Measurements from ENCODE around the gene ASB2. TPM values are rescaled to one million over a fixed set of nuclear protein-coding genes. Genes with fewer than 3 reads are reported as not detected.

ASB2 gene
- polyA plus RNA-seq, 3 donors = 0.25 to 2.5 (median 1.4) TPM

GRCh38 chr14:93903342-93904184 is 72.8 kb downstream of the ASB2 start:
- no peak overlapping the region for H3K27ac ChIP-seq (ENCODE audit: low read depth in 1 of 2, low read length in 2 of 2)
- H3K27me3 Mint-ChIP-seq (ENCODE audit: low read depth in 3 of 3) = peaks cover 7 to 10% (median 9%) of the 10 kb centered on the region in 3 donors
- no peak overlapping the region for H3K9ac ChIP-seq (ENCODE audit: insufficient read depth, low read length, poor library complexity, severe bottlenecking)
- no peaks in the 10 kb centered on the region for H4K20me1 ChIP-seq (ENCODE audit: insufficient read depth, low read length)
- H3K9me3 ChIP-seq (replicated peaks in 1 of 2; ENCODE audit: control insufficient read depth in 1 of 2, insufficient read depth in 1 of 2, low read length in 2 of 2) = peaks cover 0 to 9% of the 10 kb centered on the region in 2 donors
- H3K9me3 Mint-ChIP-seq = peaks cover 0 to 14% (median 5%) of the 10 kb centered on the region in 7 donors
- no peak overlapping the region for H3K4me3 Mint-ChIP-seq
- intact Hi-C loops (cut with micrococcal nuclease) = no loop called here
- H3K27ac Mint-ChIP-seq = peak overlapping the region in 1 of 7 donors; percentile 34
- no peak overlapping the region for H3K4me3 ChIP-seq (replicated peaks in 1 of 3; ENCODE audit: low read depth in 2 of 3, low read length in 3 of 3)
- no peaks in the 10 kb centered on the region for H3K79me2 ChIP-seq (ENCODE audit: insufficient read depth, low read length)
- H2AFZ ChIP-seq (ENCODE audit: insufficient read depth, low read depth, low read length, poor library complexity, severe bottlenecking) = no peak overlapping the region
- H3K4me1 Mint-ChIP-seq = peaks cover 1% of the 10 kb centered on the region
- no peak overlapping the region for H3K4me2 ChIP-seq (replicated peaks; ENCODE audit: extremely low read depth, low read length, poor library complexity, severe bottlenecking)
- 61% methylated on average over 14 of the region's 15 CpGs for WGBS (ENCODE audit: insufficient coverage)
- H3K36me3 Mint-ChIP-seq = no peaks in the 10 kb centered on the region
- DNase-seq = no peak
- H3K27me3 ChIP-seq (ENCODE audit: control insufficient read depth in 2 of 2, insufficient read depth in 2 of 2, low read length in 2 of 2) = no peaks in the 10 kb centered on the region
- no peaks in the 10 kb centered on the region for H3K36me3 ChIP-seq (replicated peaks in 1 of 2; ENCODE audit: control insufficient read depth in 1 of 2, insufficient read depth in 2 of 2, low read length in 2 of 2)
- no peaks in the 10 kb centered on the region for H3K4me1 ChIP-seq (ENCODE audit: control insufficient read depth in 1 of 2, insufficient read depth in 2 of 2, low read length in 2 of 2)
- no peak for TF ChIP-seq CTCF (IDR thresholded peaks at IDR 0.05)

- Histone ChIP-seq H3K79me2 (ENCODE audit: insufficient read depth, low read length) (no peaks in the 10 kb centered on the region), H3K36me3 (replicated peaks in 1 of 2; ENCODE audit: control insufficient read depth in 1 of 2, insufficient read depth in 2 of 2, low read length in 2 of 2) (no peaks in the 10 kb centered on the region), H3K4me2 (replicated peaks; ENCODE audit: extremely low read depth, low read length, poor library complexity, severe bottlenecking) (no peak overlapping the region), H2AFZ (ENCODE audit: insufficient read depth, low read depth, low read length, poor library complexity, severe bottlenecking) (no peak overlapping the region), H3K27ac (ENCODE audit: low read depth in 1 of 2, low read length in 2 of 2) (no peak overlapping the region), H3K9me3 (replicated peaks in 1 of 2; ENCODE audit: control insufficient read depth in 1 of 2, insufficient read depth in 1 of 2, low read length in 2 of 2) (peaks cover 0 to 9% of the 10 kb centered on the region in 2 donors), H4K20me1 (ENCODE audit: insufficient read depth, low read length) (no peaks in the 10 kb centered on the region), H3K9ac (ENCODE audit: insufficient read depth, low read length, poor library complexity, severe bottlenecking) (no peak overlapping the region), H3K4me1 (ENCODE audit: control insufficient read depth in 1 of 2, insufficient read depth in 2 of 2, low read length in 2 of 2) (no peaks in the 10 kb centered on the region), H3K27me3 (ENCODE audit: control insufficient read depth in 2 of 2, insufficient read depth in 2 of 2, low read length in 2 of 2) (no peaks in the 10 kb centered on the region), H3K4me3 (replicated peaks in 1 of 3; ENCODE audit: low read depth in 2 of 3, low read length in 3 of 3) (no peak overlapping the region)
- WGBS (ENCODE audit: insufficient coverage) = 90% methylated on average over 12 of the region's 13 CpGs
- Mint-ChIP-seq H3K27me3 (ENCODE audit: low read depth in 3 of 3) (peaks cover 6 to 10% (median 7%) of the 10 kb centered on the region in 3 donors), H3K27ac (no peak overlapping the region), H3K4me3 (no peak overlapping the region), H3K4me1 (peaks cover 1% of the 10 kb centered on the region), H3K9me3 (peaks cover 0 to 14% (median 5%) of the 10 kb centered on the region in 7 donors), H3K36me3 (no peaks in the 10 kb centered on the region)
- DNase-seq = no peak
- TF ChIP-seq CTCF (IDR thresholded peaks at IDR 0.05) = no peak
- intact Hi-C loops (cut with micrococcal nuclease) = no loop called here
These were observed 73.6 kb downstream of the ASB2 start for GRCh38 chr14:93902619-93903307.
